Transverse colon (tissue), 4 donors: ENCODE measurements around the gene SMG7. TPM values are rescaled to one million over a fixed set of nuclear protein-coding genes. Genes with fewer than 3 reads are reported as not detected.

Experiments
- DNase-seq: peaks from one replicate; pipeline ENCODE4 v3.0.0-alpha.2; 2019
- H3K27ac ChIP-seq, 4 donors: fragments of 200-600 bp; sonication (generic); 2 replicates each; pipeline ENCODE4 v1.5.1; 2016 to 2018; ENCODE audit warnings: inconsistent platforms in 4 of 4
- H3K27me3 ChIP-seq: fragments of 200-600 bp; sonication (generic); 2 replicates; pipeline ENCODE4 v1.5.1; 2017; ENCODE audit warnings: inconsistent platforms
- H3K36me3 ChIP-seq, 4 donors: fragments of 200-600 bp; sonication (generic); 2 replicates each; pipeline ENCODE4 v1.5.1; 2017 to 2019; ENCODE audit warnings: inconsistent platforms in 4 of 4
- H3K4me1 ChIP-seq, 4 donors: fragments of 200-600 bp; sonication (generic); 2 replicates each; pipeline ENCODE4 v1.5.1; 2017 to 2020; ENCODE audit warnings: inconsistent platforms in 4 of 4
- H3K4me3 ChIP-seq, 4 donors: fragments of 200-600 bp; sonication (generic); 1 replicate in 1 of 4; 2 replicates in 3 of 4; pipeline versions ENCODE4 v1.5.1 to v1.6.1; 2017 to 2019; ENCODE audit warnings: inconsistent platforms in 4 of 4
- H3K9me3 ChIP-seq, 2 donors: fragments of 200-600 bp; sonication (generic); 2 replicates each; pipeline ENCODE4 v1.5.1; 2017 to 2019; ENCODE audit warnings: inconsistent platforms in 2 of 2
- EP300 ChIP-seq: sonication (generic); formaldehyde crosslinking; IDR thresholded peaks from one replicate; pipeline ENCODE4 v1.6.1; 2017; ENCODE audit warnings: antibody characterized with exemption, low read depth
- POLR2A ChIP-seq: fragments of 450-650 bp; IDR thresholded peaks from one replicate; pipeline ENCODE4 v1.6.1; 2016; ENCODE audit warnings: antibody characterized with exemption, mild to moderate bottlenecking, moderate library complexity
- POLR2AphosphoS5 ChIP-seq, 3 donors: sonication (generic); formaldehyde crosslinking; IDR thresholded peaks; one replicate each; pipeline ENCODE4 v1.6.1; 2016; ENCODE audit warnings: antibody characterized with exemption in 3 of 3
- WGBS, 2 donors: methylation state at CpG; one replicate each; pipeline ENCODE4 v1.1.5; 2018; ENCODE audit warnings: low coverage in 1 of 2; 5-methylcytosine and 5-hydroxymethylcytosine counted together
- in situ Hi-C, 4 donors: fragments of 200-750 bp; cut with MboI; loops; one replicate each; pipeline versions ENCODE4 v1.15.0 to v1.15.1; 2017; ENCODE audit warnings: low sequenced_read_pairs in 3 of 4, low pct_ligation_motif_present in 1 of 4, low pct_unique_long_range_greater_than_20kb in 1 of 4
- intact Hi-C: fragments of 100-400 bp; cut with DNase I; formaldehyde crosslinking; loops from one replicate; pipeline ENCODE4 v1.15.1; 2023; ENCODE audit warnings: low total_unique reads
- total RNA-seq, 4 donors: library from RNA; depleted of rRNA; stranded (reverse); fragments of >200 nt; gene quantifications; one replicate each; pipeline ENCODE4 v1.1.0, GENCODE V29; 2016
- TF ChIP-seq, protein P1 (sequence below), 5 experiments: fragments of 200-600 bp in 3 of 5; fragments of 450-650 bp in 2 of 5; sonication (generic) in 3 of 5; IDR thresholded peaks; 1 replicate in 2 of 5; 2 replicates in 3 of 5; pipeline ENCODE4 v1.5.1; 2016 to 2017; ENCODE audit warnings: antibody characterized with exemption in 5 of 5, inconsistent platforms in 3 of 5, mild to moderate bottlenecking in 2 of 5, moderate library complexity in 1 of 5

SMG7 gene
- total RNA-seq, 4 donors from 2014 or later, result 54.9 to 107 (median 74.1) TPM

DNA sequence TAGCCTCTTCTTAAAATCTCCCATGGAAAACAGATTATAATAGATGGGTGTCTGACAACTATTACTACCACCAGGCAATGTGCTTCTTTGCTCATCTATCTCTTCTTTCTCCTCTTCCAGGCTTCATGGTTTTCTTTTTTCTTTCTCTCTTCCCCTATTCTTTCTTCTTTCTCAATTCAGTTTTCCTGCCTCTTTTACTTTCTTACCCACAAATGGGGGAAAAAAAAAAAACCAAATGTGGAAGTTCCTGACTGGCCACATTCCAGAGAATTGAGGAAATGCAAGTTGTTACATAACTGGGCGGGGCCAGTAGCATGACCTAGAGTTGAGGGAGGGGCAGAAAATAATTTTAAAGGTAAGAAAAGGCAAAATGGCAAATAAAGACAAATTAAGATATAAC, 10.9 kb upstream of the SMG7 start:
- in situ Hi-C loops (loop anchor here in 1 of 4 donors (25.0 kb wide), 2 partner anchors 176 to 451 kb away; partner anchors contain the start of gene ARPC5), intact Hi-C loops (no loop called here)
- peak; percentile 13 for DNase-seq
- no peaks in the 10 kb centered on the region for H3K36me3 ChIP-seq
- no peak overlapping the region for H3K4me3 ChIP-seq
- no peak for TF ChIP-seq POLR2AphosphoS5 (IDR thresholded peaks at IDR 0.05)
- TF ChIP-seq POLR2A, result no peak
- TF ChIP-seq, protein P1, sequence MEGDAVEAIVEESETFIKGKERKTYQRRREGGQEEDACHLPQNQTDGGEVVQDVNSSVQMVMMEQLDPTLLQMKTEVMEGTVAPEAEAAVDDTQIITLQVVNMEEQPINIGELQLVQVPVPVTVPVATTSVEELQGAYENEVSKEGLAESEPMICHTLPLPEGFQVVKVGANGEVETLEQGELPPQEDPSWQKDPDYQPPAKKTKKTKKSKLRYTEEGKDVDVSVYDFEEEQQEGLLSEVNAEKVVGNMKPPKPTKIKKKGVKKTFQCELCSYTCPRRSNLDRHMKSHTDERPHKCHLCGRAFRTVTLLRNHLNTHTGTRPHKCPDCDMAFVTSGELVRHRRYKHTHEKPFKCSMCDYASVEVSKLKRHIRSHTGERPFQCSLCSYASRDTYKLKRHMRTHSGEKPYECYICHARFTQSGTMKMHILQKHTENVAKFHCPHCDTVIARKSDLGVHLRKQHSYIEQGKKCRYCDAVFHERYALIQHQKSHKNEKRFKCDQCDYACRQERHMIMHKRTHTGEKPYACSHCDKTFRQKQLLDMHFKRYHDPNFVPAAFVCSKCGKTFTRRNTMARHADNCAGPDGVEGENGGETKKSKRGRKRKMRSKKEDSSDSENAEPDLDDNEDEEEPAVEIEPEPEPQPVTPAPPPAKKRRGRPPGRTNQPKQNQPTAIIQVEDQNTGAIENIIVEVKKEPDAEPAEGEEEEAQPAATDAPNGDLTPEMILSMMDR (IDR thresholded peaks at IDR 0.05), result no peak
- TF ChIP-seq EP300, result no peak
- 14 to 58% methylated on average over 1 of the region's 1 CpG for WGBS, 2 donors
- H3K27me3 ChIP-seq, result no peaks in the 10 kb centered on the region
- peaks cover 0 to 10% (median 0%) of the 10 kb centered on the region in 4 donors for H3K4me1 ChIP-seq
- no peaks in the 10 kb centered on the region for H3K9me3 ChIP-seq
- H3K27ac ChIP-seq, result no peak overlapping the region

DNA sequence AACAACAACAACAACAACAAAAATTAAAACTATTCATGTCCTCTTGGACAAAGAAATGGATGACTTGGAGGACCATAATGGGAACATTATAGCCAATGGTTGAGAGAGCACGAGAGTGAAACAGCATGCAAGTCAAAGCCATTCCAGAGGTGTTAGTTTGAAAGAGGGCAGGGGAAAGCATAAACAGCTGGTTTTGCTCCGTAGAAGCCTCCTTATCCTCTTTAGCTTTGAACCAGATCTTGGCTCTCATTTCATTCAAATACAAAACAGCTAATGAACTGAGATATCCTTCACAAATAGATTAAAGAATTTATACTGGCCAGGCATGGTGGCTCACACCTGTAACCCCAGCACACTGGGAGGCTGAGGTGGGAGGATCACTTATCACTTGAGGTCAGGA, 8.7 kb upstream of the SMG7 start:
- H3K4me1 ChIP-seq, result peaks cover 0 to 21% (median 5%) of the 10 kb centered on the region in 4 donors
- H3K27ac ChIP-seq, result no peak overlapping the region
- no peaks in the 10 kb centered on the region for H3K27me3 ChIP-seq
- intact Hi-C loops (no loop called here), in situ Hi-C loops (loop anchor here in 1 of 4 donors (25.0 kb wide), 2 partner anchors 174 to 449 kb away; partner anchors contain the start of gene ARPC5)
- WGBS, 2 donors, result 77 to 80% methylated on average over 1 to 2 of the region's 2 CpGs
- H3K36me3 ChIP-seq, result no peaks in the 10 kb centered on the region
- DNase-seq, result no peak
- H3K9me3 ChIP-seq, result no peaks in the 10 kb centered on the region
- TF ChIP-seq EP300 (no peak), POLR2A (no peak), POLR2AphosphoS5 (IDR thresholded peaks at IDR 0.05) (no peak)
- TF ChIP-seq, protein P1 (IDR thresholded peaks at IDR 0.05), result no peak
- no peak overlapping the region for H3K4me3 ChIP-seq

DNA sequence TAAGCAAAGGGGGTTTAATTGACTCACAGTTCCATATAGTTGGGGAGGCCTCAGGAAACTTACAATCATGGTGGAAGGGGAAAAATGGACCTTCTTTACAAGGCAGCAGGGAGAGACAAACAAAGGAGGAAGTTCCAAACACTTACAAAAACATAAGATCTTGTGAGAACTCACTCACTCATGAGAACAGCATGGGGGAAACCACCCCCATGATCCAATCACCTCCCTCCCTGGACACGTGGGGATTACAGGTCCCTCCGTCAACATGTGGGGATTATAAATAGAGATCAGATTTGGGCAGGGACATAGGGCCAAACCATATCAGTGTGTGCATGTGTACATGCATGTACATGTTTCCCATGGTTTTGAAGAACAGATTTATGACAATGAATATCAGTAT, 5.5 kb upstream of the SMG7 start:
- H3K4me1 ChIP-seq, result peaks cover 0 to 19% (median 9%) of the 10 kb centered on the region in 4 donors
- no peaks in the 10 kb centered on the region for H3K36me3 ChIP-seq
- intact Hi-C loops (no loop called here), in situ Hi-C loops (loop anchor here in 1 of 4 donors (25.0 kb wide), 2 partner anchors 171 to 446 kb away; partner anchors contain the start of gene ARPC5)
- no peaks in the 10 kb centered on the region for H3K9me3 ChIP-seq
- no peak overlapping the region for H3K4me3 ChIP-seq
- no peak for DNase-seq
- peak overlapping the region in 2 of 4 donors; percentile 38 to 42 for H3K27ac ChIP-seq
- no peaks in the 10 kb centered on the region for H3K27me3 ChIP-seq
- TF ChIP-seq EP300 (no peak), POLR2AphosphoS5 (IDR thresholded peaks at IDR 0.05) (no peak), POLR2A (no peak)
- TF ChIP-seq, protein P1 (IDR thresholded peaks at IDR 0.05), result no peak
- 72% methylated on average over 2 of the region's 2 CpGs; no CpG with 5 or more reads in 1 of the 2 donors for WGBS, 2 donors

DNA sequence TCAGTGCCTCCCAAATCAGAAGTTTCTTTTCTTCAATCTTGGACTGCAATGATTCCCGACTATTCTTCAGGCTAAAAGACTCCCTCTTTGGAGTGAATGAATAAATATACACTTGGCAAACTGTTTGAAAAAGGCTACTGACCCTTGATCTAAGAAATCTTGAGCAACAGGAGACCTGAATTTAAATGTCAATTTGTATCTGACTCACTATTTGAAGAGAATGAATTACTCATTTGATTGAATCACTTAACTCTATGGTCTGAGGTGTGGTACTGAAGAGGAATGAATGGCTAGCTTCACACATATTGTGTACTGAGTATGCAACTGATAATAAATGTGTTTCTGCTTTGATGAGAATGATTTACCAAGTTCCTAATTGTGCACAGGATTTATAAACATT, 4.6 kb upstream of the SMG7 start:
- in situ Hi-C loops (loop anchor here in 1 of 4 donors (25.0 kb wide), 2 partner anchors 170 to 445 kb away; partner anchors contain the start of gene ARPC5), intact Hi-C loops (no loop called here)
- peaks cover 0 to 16% (median 9%) of the 10 kb centered on the region in 4 donors for H3K4me1 ChIP-seq
- H3K9me3 ChIP-seq, result no peaks in the 10 kb centered on the region
- WGBS, 2 donors, result 23 to 54% methylated on average over 1 of the region's 1 CpG
- no peak for DNase-seq
- peak overlapping the region; percentile 28 to 56 (median 40) for H3K27ac ChIP-seq
- H3K4me3 ChIP-seq, result no peak overlapping the region
- TF ChIP-seq POLR2AphosphoS5 (IDR thresholded peaks at IDR 0.05) (peak in 1 of 3 donors; percentile 22), EP300 (no peak), POLR2A (no peak)
- TF ChIP-seq, protein P1 (IDR thresholded peaks at IDR 0.05), result no peak
- no peaks in the 10 kb centered on the region for H3K36me3 ChIP-seq
- H3K27me3 ChIP-seq, result no peaks in the 10 kb centered on the region
